Measurements from ENCODE around the gene KLK15. TPM values are rescaled to one million over a fixed set of nuclear protein-coding genes. Genes with fewer than 3 reads are reported as not detected.

The KLK15 gene
- total RNA-seq, 4 donors from 2014 or later: 1.3 to 3.8 TPM; not detected in 2

- Histone ChIP-seq H3K27me3 (peaks cover 53% of the 10 kb centered on the region), H3K4me1 (peaks cover 3 to 58% (median 41%) of the 10 kb centered on the region in 4 donors), H3K4me3 (no peak overlapping the region), H3K36me3 (no peaks in the 10 kb centered on the region), H3K9me3 (no peaks in the 10 kb centered on the region), H3K27ac (peak overlapping the region in 3 of 4 donors; percentile 78 to 82 (median 80))
- intact Hi-C loops (cut with DNase I; ENCODE audit: low total_unique reads) (no loop called here), in situ Hi-C loops (cut with MboI; ENCODE audit: low pct_ligation_motif_present in 1 of 4, low pct_unique_long_range_greater_than_20kb in 1 of 4, low sequenced_read_pairs in 3 of 4) (no loop called here)
- no peak for DNase-seq
- TF ChIP-seq CTCF (IDR thresholded peaks at IDR 0.05) (no peak), POLR2A (IDR thresholded peaks at IDR 0.05) (no peak), EP300 (IDR thresholded peaks at IDR 0.05; ENCODE audit: low read depth) (no peak), POLR2AphosphoS5 (IDR thresholded peaks at IDR 0.05) (no peak)
- 77 to 80% methylated on average over 1 to 7 of the region's 7 CpGs for WGBS, 2 donors (ENCODE audit: low coverage in 1 of 2)
Observed at GRCh38 chr19:50822661-50823208, 10.6 kb downstream of the KLK15 start.

GRCh38 chr19:50821622-50822021 is 11.8 kb downstream of the KLK15 start:
- TF ChIP-seq POLR2AphosphoS5 (IDR thresholded peaks at IDR 0.05): no peak
- TF ChIP-seq POLR2A (IDR thresholded peaks at IDR 0.05): no peak
- no peak for TF ChIP-seq CTCF (IDR thresholded peaks at IDR 0.05)
- no peak for TF ChIP-seq EP300 (IDR thresholded peaks at IDR 0.05; ENCODE audit: low read depth)
- Histone ChIP-seq H3K4me3 (no peak overlapping the region), H3K36me3 (no peaks in the 10 kb centered on the region), H3K4me1 (peaks cover 3 to 58% (median 41%) of the 10 kb centered on the region in 4 donors), H3K27me3 (peaks cover 62% of the 10 kb centered on the region), H3K9me3 (no peaks in the 10 kb centered on the region), H3K27ac (peak overlapping the region; percentile 51 to 82 (median 79))
- intact Hi-C loops (cut with DNase I; ENCODE audit: low total_unique reads): no loop called here
- in situ Hi-C loops (cut with MboI; ENCODE audit: low pct_ligation_motif_present in 1 of 4, low pct_unique_long_range_greater_than_20kb in 1 of 4, low sequenced_read_pairs in 3 of 4): no loop called here
- DNase-seq: no peak
- WGBS, 2 donors (ENCODE audit: low coverage in 1 of 2): 66% methylated on average over 8 of the region's 8 CpGs; no CpG with 5 or more reads in 1 of the 2 donors

GRCh38 chr19:50821248-50821612 is 12.1 kb downstream of the KLK15 start:
- WGBS, 2 donors (ENCODE audit: low coverage in 1 of 2): 57% methylated on average over 4 of the region's 4 CpGs; no CpG with 5 or more reads in 1 of the 2 donors
- no peaks in the 10 kb centered on the region for H3K36me3 ChIP-seq
- DNase-seq: no peak
- peak overlapping the region in 1 of 4 donors; percentile 41 for H3K4me3 ChIP-seq
- peak overlapping the region; percentile 51 to 82 (median 79) for H3K27ac ChIP-seq
- TF ChIP-seq CTCF (IDR thresholded peaks at IDR 0.05) (no peak), POLR2AphosphoS5 (IDR thresholded peaks at IDR 0.05) (no peak), POLR2A (IDR thresholded peaks at IDR 0.05) (no peak), EP300 (IDR thresholded peaks at IDR 0.05; ENCODE audit: low read depth) (no peak)
- peaks cover 66% of the 10 kb centered on the region for H3K27me3 ChIP-seq
- intact Hi-C loops (cut with DNase I; ENCODE audit: low total_unique reads): no loop called here
- H3K4me1 ChIP-seq: peaks cover 3 to 58% (median 41%) of the 10 kb centered on the region in 4 donors
- in situ Hi-C loops (cut with MboI; ENCODE audit: low pct_ligation_motif_present in 1 of 4, low pct_unique_long_range_greater_than_20kb in 1 of 4, low sequenced_read_pairs in 3 of 4): no loop called here
- no peaks in the 10 kb centered on the region for H3K9me3 ChIP-seq

GRCh38 chr19:50820549-50821247 is 12.7 kb downstream of the KLK15 start:
- intact Hi-C loops (cut with DNase I; ENCODE audit: low total_unique reads) (no loop called here), in situ Hi-C loops (cut with MboI; ENCODE audit: low pct_ligation_motif_present in 1 of 4, low pct_unique_long_range_greater_than_20kb in 1 of 4, low sequenced_read_pairs in 3 of 4) (no loop called here)
- peak overlapping the region; percentile 51 to 82 (median 79) for H3K27ac ChIP-seq
- 5 to 8% methylated on average over 7 to 21 of the region's 21 CpGs for WGBS, 2 donors (ENCODE audit: low coverage in 1 of 2)
- H3K4me3 ChIP-seq: peak overlapping the region in 3 of 4 donors; percentile 14 to 41 (median 34)
- TF ChIP-seq EP300 (IDR thresholded peaks at IDR 0.05; ENCODE audit: low read depth) (peak; percentile 24), POLR2A (IDR thresholded peaks at IDR 0.05) (peak; percentile 57), POLR2AphosphoS5 (IDR thresholded peaks at IDR 0.05) (peak in 1 of 3 donors; percentile 52), CTCF (IDR thresholded peaks at IDR 0.05) (no peak)
- peak; percentile 85 for DNase-seq
- peaks cover 69% of the 10 kb centered on the region for H3K27me3 ChIP-seq
- peaks cover 3 to 58% (median 41%) of the 10 kb centered on the region in 4 donors for H3K4me1 ChIP-seq
- no peaks in the 10 kb centered on the region for H3K9me3 ChIP-seq
- no peaks in the 10 kb centered on the region for H3K36me3 ChIP-seq

Data from transverse colon (tissue), 4 donors.